GM19397 (cell line): ENCODE measurements around the gene FAM234B.

Experiments used
- ATAC-seq: cut with Tn5 transposase; IDR thresholded peaks from one replicate; pipeline ENCODE4 v1.9.1; 2021; ENCODE audit warnings: mild to moderate bottlenecking, moderate library complexity; ENCODE audit not compliant: unreplicated experiment

Gene FAM234B

GRCh38 chr12:13114251-13115052, 70.3 kb downstream of the FAM234B start:
- no peak for ATAC-seq

GRCh38 chr12:13116259-13116658, 72.1 kb downstream of the FAM234B start:
- no peak for ATAC-seq

GRCh38 chr12:13117029-13117428, 72.8 kb downstream of the FAM234B start:
- no peak for ATAC-seq

GRCh38 chr12:13119826-13120225, 75.6 kb downstream of the FAM234B start:
- ATAC-seq, result no peak

- no peak for ATAC-seq
Measured at GRCh38 chr12:13120413-13120812, 76.2 kb downstream of the FAM234B start.

- ATAC-seq, result no peak
Measured at GRCh38 chr12:13121568-13121967, 77.4 kb downstream of the FAM234B start.

- ATAC-seq, result no peak
Measured at GRCh38 chr12:13124656-13125505, 80.7 kb downstream of the FAM234B start.

- ATAC-seq, result no peak
Measured at GRCh38 chr12:13125996-13126395, 81.8 kb downstream of the FAM234B start.

GRCh38 chr12:13126494-13126893, 82.3 kb downstream of the FAM234B start:
- no peak for ATAC-seq

- no peak for ATAC-seq
Measured at GRCh38 chr12:13127444-13127843, 83.3 kb downstream of the FAM234B start.

GRCh38 chr12:13128291-13128965, 84.2 kb downstream of the FAM234B start:
- no peak for ATAC-seq

GRCh38 chr12:13130981-13131380, 86.8 kb downstream of the FAM234B start:
- no peak for ATAC-seq
